GM21825 (cell line): Measurements from ENCODE around the gene SLC17A3.

Experiments used
- ATAC-seq: cut with Tn5 transposase; IDR thresholded peaks from one replicate; pipeline ENCODE4 v1.9.1; 2021; ENCODE audit warnings: mild to moderate bottlenecking, moderate library complexity; ENCODE audit not compliant: unreplicated experiment

Gene SLC17A3

DNA sequence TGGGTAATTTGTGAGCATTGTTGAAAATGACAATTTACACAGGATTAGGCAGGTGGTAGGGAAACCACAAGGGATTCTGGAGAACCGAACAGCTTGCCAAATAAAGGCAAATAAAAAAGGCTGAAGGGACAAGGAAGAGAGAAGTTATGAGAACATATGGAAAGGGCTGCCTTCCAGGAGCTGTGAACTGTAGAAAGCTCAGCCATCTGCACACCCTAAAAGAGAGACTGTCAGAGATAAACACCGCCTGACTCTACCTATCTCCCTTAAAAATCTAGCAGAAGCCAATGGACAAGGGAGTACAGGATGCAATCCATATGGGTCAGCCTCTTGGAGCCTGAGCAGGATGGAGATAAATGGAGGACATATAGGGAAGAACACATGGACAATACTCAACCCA, 29.5 kb downstream of the SLC17A3 start:
- ATAC-seq: no peak

DNA sequence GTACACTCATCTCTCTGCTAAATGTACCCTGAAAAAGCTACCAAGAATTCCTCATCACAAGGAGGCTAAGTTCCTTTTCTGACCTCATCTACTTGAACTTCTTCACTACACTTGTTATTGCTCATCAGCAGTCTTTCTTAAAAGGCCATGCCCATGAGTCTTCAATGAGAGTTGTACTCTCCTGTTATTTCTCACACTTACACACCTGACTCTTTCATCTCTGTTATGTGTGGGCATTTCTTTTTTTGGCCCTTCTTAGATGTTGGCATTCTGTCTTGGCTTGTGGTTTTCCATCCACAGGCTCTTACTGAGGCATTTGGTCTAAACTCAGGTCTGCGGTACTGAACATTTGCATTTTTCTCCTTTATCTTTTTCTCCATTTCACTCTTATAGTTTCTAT, 31.5 kb downstream of the SLC17A3 start:
- no peak for ATAC-seq

DNA sequence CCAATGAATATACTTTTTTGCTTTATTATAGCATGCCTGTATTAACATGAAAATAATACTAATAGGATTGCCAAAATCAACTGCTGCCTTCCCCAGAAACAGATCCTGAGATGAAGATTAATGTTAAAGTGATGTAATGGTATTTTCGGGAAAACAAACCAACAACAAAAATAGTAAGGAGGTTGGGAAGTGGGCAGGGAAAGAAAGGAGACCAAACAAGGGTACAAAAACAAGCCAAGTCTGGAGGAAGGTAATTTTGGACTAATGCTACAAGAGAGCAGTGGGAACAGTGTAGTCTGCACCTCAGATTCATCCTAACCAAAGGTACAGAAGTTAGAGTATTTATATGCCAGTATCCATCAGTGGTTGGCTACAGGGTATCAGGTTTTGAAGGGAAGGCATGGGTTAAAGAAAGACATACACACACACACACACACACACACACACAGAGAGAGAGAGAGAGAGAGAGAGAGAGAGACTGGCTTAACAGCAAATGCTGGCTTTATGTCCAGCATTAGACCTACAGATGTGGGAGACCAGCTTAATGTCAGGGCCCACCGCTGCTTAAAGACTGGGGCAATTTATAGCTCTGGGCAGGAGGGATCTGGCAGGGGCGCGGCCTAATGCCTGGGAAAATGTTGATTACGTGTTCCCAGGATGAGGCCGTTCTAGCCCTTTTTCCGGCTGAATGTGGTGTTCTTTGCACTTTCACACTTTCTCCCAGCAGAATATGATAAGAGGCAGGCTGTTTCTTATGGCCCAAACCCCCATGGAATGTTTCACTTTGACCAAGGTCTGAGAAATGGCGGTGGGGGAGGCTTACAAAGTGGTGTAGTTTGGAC, 38.4 kb downstream of the SLC17A3 start:
- ATAC-seq: no peak

DNA sequence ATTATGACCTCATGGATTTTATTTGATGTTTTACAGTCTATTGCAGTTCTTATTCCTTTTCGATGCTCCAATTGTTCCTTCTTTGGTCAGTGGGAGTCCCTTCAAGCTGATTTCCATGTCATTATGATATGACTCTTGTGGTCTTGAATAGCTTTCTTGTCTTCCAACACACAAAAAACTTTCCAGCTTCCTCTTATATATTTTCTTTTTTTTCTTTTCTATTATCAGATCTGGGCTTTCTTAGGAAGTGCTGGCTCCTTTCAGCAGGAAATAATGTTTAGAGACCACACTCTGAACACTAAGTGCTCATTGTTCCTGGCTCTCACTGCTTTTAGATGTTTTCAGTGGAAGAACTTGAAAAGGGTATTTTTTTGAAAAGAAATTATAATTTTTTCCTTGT, 39.1 kb downstream of the SLC17A3 start:
- no peak for ATAC-seq

DNA sequence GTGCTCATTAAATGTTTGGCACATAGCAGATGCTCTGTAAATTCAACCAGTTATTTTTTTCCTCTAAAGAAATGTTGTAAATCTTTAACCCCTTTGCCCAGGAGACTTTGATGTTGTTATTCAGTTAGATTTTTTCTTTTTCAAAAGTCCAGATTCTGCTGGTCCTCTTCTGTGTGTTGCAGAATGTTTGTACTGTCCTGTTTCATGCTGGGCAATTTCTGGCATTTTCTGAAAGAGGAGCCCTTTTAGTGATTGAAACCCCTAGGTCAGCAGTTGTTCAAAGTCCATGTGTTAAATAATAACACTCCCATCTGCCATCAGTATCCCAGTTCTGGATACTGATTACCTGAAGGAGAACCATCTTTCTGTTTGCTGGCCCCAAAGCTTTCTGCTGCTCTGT, 40.9 kb downstream of the SLC17A3 start:
- ATAC-seq: no peak

DNA sequence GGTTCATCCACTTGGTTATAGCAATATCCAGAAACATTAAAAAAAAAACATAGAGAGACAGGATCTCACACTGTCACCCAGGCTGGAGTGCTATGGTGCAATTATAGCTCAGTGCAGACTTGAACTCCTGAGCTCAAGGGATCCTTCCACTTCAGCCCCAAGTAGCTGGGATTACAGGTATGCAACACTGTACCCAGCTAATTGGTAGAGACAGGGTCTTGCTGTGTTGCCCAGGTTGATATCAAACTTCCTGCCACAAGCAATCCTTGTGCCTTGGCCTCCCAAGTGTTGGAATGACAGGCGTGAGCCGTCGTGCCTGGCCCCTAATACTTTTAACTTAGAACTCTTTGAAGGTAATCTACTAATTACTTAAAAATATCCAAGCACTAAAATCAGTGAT, 41.4 kb downstream of the SLC17A3 start:
- no peak for ATAC-seq

DNA sequence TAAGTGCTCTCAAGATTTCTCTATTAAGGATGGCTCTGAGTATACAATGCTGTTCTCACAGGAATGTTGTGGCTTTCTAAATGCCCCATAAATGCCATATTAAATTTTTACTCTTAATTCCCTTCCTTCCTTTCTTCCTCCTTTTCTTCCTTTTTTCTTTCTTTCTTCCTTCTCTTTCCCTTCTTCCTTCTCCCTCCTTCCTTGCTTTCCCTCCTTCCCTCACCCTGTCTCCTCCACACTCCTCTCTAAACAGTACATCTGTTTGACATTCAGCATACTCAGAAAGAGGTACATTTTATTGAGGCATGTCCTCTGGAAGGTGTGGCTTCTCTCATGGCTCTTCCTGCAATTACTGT, 41.8 kb downstream of the SLC17A3 start:
- no peak for ATAC-seq

DNA sequence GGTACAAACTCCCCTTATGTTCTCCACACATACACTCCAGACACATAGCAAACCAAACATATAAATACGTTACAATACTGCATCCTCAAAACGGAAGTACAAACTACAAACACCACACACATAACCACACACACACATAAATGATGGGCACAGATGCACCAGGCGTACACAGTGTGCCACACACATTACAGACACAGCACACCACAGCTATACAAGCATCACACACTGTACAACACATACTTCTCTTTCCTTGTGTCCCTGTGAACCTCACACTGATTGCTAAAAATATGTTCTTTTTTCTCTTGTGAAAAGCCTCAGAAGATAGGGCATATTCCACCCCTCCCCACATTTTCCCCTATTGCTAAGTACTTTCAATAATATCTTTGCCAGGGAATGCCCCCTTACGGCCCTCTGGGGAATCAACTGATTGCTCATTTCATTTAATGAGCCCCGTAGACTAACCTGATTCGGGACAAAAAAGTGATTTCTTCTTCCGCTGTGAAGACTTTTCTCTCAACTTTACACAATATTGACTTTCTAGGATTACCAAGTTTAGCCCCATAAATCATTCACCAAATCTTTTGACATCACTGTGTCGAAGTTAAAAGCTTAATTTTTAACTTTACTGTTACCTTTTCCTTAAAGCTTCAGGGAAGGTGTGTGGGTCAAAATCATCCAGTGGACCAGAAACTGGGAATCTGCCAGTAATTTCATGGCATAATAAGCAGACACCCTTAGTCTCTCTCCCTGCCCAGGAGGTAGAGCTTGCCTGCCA, 42.3 kb downstream of the SLC17A3 start, which contains the start of gene SLC17A1:
TSS of gene SLC17A1 (minus strand) at position 521 of the 775 bp plus-strand sequence. CDS start 1,495 bp downstream, outside the sequence.
- ATAC-seq: no peak

DNA sequence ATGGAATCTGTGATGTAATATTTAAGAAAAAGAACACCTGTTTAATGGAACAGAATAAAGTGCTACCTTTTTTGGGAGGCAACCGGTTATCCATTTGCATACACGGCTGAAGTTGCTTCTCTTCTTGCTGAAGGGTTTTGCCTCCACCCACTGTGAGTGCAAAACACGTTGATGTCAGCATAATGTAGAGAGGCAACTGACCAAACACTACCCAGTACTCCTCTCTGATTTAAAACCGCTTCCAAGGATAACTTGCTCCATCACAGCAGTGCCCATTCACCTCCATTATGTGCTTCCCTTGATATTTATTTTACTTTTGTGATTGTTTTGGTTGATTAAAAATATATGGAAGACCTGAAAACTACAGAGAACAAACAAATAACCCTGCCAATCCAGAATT, 43.6 kb downstream of the SLC17A3 start:
- no peak for ATAC-seq

DNA sequence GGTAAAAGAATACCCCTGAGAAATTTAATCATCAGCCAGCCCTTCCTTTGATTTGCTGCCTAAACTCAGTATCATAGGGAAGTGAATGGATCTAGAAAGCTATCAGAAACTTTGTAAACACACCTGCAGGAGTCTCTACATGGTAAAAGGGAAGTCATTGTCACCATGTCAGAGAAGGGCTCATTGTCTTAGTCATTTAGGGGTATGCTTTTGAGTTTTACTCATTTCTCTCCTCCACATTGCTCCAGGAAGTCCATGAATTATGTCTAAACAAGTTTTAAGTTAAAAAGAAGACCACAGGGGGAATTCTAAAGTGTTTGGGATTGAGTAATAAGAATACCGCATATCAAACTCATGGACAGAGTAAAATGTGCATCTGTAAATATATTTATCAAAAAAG, 44.7 kb downstream of the SLC17A3 start:
- ATAC-seq: no peak

DNA sequence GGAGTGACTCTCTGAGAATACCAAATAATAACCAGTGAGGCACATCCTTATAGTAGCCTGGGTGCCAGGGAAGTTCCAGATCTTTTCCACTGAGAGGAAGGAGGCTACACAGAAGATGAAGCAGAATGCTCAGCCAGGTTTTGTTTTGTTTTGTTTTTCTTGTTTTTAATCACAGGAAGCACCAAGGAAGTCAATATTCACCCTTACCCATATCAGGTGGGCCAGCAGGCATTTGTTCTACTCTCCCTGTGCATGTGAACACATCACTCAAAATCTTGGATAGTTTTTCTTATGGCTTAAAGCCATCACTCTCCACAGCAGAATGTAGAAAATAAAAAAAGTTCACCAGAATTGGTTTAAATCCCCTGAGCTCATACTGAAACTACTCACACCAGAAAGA, 52.7 kb downstream of the SLC17A3 start:
- no peak for ATAC-seq

DNA sequence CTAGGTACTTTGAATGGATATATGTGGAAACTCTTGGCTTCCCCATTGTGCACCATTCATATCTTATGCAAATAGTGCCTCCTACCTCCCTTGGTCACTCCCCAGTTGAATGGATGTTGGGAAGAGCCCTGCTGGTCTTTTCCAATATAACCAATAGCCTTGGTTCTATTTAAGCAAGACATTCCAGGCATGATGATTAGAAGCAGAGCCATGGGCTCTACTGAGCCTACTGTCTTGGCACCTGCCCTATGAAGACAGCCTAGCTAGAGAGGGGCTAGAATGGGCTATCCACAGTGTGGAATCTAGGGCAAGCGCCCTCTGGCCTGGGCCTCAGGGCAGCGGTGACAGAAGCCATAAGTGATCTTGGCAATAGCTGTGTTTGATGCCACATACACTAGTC, 57.8 kb downstream of the SLC17A3 start:
- ATAC-seq: no peak

DNA sequence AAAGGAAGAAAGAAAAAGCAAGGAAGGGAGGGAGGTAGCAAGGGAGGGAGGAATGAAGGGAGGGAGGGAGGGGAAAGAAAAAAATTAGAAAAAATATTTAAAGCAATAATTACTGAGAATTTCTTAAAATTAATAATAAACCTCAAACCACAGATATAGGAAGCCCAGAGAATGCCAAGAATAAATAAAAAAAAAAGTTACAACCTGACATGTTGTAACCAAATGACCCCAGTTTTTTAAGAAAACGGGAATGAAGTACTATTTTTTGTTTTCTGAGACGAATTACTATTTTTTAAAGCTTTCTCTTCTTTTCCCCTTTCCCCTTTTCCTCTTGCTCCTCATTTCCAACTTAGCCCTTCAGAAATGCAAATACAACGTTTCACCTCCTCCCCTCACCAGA, 58.8 kb downstream of the SLC17A3 start:
- no peak for ATAC-seq

DNA sequence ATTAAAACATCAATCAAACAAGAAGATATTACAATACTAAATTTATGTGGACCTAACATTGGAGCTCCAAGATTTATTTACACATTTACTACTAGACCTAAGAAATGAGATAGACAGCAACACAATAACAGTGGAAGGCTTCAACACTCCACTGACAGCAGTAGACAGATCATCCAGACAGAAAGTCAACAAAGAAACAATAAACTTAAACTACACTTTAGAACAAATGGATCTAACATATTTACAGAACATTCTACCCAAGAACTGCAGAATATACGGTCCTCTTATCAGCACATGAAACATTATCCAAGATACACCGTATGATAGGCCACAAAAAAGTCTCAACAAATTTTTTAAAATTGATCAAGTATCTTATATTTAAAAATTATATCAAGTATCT, 69.2 kb downstream of the SLC17A3 start:
- ATAC-seq: no peak

DNA sequence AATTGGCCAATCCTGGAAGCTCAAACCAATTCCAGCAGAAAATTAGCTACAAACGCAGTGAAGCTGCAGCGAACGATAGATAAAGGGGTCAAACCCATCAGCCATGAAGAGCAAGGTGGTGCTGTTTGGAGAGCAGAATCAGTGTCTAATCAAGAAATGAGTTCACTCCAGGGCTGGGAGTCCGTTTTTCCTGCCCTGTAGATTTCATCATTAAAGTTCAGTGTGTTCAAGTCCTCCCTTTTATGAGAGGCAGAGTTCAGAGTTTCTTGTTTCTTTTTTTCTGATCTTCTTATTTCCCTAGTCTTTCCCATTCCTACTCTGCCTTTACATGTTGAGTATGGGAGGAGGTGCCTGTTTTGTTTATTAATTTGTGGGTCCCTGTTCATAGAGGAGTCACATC, 72.6 kb downstream of the SLC17A3 start:
- ATAC-seq: no peak
